Activated CD4-positive, alpha-beta T cell treated with anti-CD3 and anti-CD28 coated beads, Interleukin-2, amount 10 ng/mL, durations not matched to agents 7 days and 5 days (primary cell): ENCODE data around the gene ACSS2. TPM values are rescaled to one million over a fixed set of nuclear protein-coding genes. Genes with fewer than 3 reads are reported as not detected.
A peak's percentile ranks its signal among the peaks of the same experiment; 100 is the strongest.

Experiments
- CTCF ChIA-PET: fragments of 350-600 bp; sonication (Branson Sonifier 250); formaldehyde crosslinking; loops from one replicate; lab custom pipeline; 2021; ENCODE audit warnings: antibody characterized with exemption; lab: Charles Lee
- POLR2A ChIA-PET: fragments of 350-600 bp; sonication (Branson Sonifier 250); formaldehyde crosslinking; loops from one replicate; lab custom pipeline; 2021; ENCODE audit warnings: antibody characterized with exemption; lab: Charles Lee
- DNase-seq: peaks from one replicate; pipeline ENCODE4 v3.0.0-alpha.2; 2020
- H3K27ac Mint-ChIP-seq: one replicate; pipeline ENCODE4 v1.8.0; 2021; ENCODE audit warnings: mild to moderate bottlenecking, moderate library complexity, mixed read lengths
- H3K27me3 Mint-ChIP-seq: one replicate; pipeline ENCODE4 v1.8.0; 2021; ENCODE audit warnings: mixed read lengths
- H3K36me3 Mint-ChIP-seq: one replicate; pipeline ENCODE4 v1.8.0; 2021; ENCODE audit warnings: low read depth, mixed read lengths
- H3K4me1 Mint-ChIP-seq: one replicate; pipeline ENCODE4 v1.8.0; 2021; ENCODE audit warnings: mixed read lengths
- H3K4me3 Mint-ChIP-seq: one replicate; pipeline ENCODE4 v1.8.0; 2021; ENCODE audit warnings: mild to moderate bottlenecking, moderate library complexity, mixed read lengths
- H3K9me3 Mint-ChIP-seq: one replicate; pipeline ENCODE4 v1.8.0; 2021; ENCODE audit warnings: mixed read lengths
- total RNA-seq, 2 experiments: library from RNA; stranded (reverse); gene quantifications; one replicate each; pipeline ENCODE4 v1.2.3, GENCODE V29; 2021

Gene ACSS2, protein sequence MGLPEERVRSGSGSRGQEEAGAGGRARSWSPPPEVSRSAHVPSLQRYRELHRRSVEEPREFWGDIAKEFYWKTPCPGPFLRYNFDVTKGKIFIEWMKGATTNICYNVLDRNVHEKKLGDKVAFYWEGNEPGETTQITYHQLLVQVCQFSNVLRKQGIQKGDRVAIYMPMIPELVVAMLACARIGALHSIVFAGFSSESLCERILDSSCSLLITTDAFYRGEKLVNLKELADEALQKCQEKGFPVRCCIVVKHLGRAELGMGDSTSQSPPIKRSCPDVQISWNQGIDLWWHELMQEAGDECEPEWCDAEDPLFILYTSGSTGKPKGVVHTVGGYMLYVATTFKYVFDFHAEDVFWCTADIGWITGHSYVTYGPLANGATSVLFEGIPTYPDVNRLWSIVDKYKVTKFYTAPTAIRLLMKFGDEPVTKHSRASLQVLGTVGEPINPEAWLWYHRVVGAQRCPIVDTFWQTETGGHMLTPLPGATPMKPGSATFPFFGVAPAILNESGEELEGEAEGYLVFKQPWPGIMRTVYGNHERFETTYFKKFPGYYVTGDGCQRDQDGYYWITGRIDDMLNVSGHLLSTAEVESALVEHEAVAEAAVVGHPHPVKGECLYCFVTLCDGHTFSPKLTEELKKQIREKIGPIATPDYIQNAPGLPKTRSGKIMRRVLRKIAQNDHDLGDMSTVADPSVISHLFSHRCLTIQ
- total RNA-seq, result 10 to 100 TPM; 33.0 to 36.1 TPM

DNA sequence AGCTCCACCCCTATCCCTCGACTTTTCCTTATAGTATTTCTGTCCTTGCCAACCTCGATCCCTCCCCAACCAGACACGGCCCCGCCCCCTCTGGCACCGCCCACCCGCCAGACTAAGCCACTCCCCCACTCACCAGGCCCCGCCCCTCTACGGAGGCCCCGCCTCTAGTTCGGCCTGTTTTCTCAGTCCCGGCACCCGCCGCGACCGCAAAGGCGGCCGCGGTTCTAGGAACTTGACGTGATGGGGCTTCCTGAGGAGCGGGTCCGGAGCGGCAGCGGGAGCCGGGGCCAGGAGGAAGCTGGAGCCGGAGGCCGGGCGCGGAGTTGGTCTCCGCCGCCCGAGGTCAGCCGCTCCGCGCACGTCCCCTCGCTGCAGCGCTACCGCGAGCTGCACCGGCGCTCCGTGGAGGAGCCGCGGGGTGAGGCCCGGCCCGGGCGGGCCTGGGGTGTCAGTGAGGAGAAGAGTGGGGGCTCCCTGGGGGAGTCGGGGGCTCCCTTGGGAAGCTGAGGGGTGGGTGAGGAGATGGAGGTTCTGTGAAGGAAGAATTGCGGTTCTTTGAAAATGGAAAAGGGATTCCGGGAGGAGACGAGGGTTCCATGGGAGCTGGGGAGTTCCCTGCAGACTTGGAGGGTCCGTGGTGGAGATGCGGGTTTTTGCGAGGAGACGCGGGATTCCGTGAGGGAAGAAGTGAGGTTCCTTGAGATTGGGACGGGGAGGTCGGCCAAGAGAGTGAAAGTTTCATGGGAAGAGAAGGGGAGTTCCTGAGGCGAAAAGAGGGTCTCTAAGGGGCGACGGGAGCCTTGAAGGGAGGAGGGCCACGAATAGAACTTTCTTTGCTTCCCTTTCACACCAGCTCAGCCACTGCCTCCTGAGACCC is at the start of gene ACSS2:
Gene ACSS2, plus strand, starts transcription at position 207 of the 877 bp plus-strand sequence. Its CDS starts 34 bp downstream, at position 241.
- H3K4me1 Mint-ChIP-seq, result peaks cover 66% of the 10 kb centered on the region
- peak within 1 kb of the TSS; percentile 90 for H3K27ac Mint-ChIP-seq
- peaks cover 4% of the 10 kb centered on the region for H3K36me3 Mint-ChIP-seq
- DNase-seq, result peak; percentile 99
- H3K27me3 Mint-ChIP-seq, result peaks cover 3% of the 10 kb centered on the region
- POLR2A ChIA-PET, result no interaction called here
- no peaks in the 10 kb centered on the region for H3K9me3 Mint-ChIP-seq
- peak within 1 kb of the TSS; percentile 93 for H3K4me3 Mint-ChIP-seq
- CTCF ChIA-PET, result interaction anchor here (0.5 to 5.2 kb wide), 10 partner anchors 12 to 836 kb away, joined by 3 to 29 read pairs (median 4); partner anchors contain the start of genes GSS and MYH7B

DNA sequence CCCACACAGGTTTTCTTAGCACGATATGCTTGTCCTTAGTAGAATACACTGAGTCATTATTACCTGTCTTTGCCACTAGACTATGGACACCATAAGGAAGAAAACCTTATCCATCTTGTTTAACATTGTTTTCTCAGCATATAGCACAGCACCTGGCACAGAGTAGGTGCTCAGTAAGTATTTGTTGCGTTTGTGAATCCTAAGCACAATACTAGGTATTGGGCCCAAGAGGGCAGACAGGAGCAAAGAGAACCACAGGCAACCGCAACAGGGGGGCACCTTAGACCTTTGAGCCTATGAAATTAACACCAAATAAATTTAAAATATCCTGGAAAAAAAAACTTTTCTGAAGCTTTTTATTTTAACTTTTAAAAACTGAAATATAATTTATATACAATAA is 47.2 kb upstream of the ACSS2 start:
- CTCF ChIA-PET, result interaction anchor here (0.9 kb wide), 1 partner anchor 9 kb away, joined by 4 read pairs; no protein-coding TSS in a partner anchor
- no peaks in the 10 kb centered on the region for H3K9me3 Mint-ChIP-seq
- POLR2A ChIA-PET, result no interaction called here
- H3K27me3 Mint-ChIP-seq, result peaks cover 30% of the 10 kb centered on the region
- peaks cover 13% of the 10 kb centered on the region for H3K4me1 Mint-ChIP-seq
- no peak overlapping the region for H3K27ac Mint-ChIP-seq
- no peak for DNase-seq
- H3K36me3 Mint-ChIP-seq, result no peaks in the 10 kb centered on the region
- no peak overlapping the region for H3K4me3 Mint-ChIP-seq

DNA sequence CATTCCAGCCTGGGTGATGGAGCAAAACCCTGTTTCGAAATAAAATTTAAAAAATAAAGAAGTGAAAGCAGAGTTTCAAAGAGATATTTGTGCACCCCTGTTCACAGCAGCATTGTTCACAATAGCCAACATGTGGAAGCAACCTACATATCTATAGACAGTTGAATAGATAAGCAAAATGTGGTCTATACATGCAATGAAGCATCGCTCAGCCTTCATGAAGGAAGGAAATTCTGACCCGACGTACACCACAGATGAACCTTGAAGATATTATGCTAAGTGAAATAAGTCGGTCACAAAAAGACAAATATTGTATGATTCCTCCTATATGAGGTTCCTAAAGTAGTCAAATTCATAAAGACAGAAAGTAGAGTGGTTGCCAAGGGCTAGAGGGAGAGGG is 44.5 kb upstream of the ACSS2 start:
- ChIA-PET CTCF (interaction anchor here (0.6 kb wide), 1 partner anchor 38 kb away, joined by 3 read pairs; no protein-coding TSS in a partner anchor), POLR2A (no interaction called here)
- H3K4me3 Mint-ChIP-seq, result no peak overlapping the region
- no peaks in the 10 kb centered on the region for H3K9me3 Mint-ChIP-seq
- no peaks in the 10 kb centered on the region for H3K36me3 Mint-ChIP-seq
- DNase-seq, result no peak
- peaks cover 31% of the 10 kb centered on the region for H3K27me3 Mint-ChIP-seq
- no peak overlapping the region for H3K27ac Mint-ChIP-seq
- H3K4me1 Mint-ChIP-seq, result peaks cover 1% of the 10 kb centered on the region

DNA sequence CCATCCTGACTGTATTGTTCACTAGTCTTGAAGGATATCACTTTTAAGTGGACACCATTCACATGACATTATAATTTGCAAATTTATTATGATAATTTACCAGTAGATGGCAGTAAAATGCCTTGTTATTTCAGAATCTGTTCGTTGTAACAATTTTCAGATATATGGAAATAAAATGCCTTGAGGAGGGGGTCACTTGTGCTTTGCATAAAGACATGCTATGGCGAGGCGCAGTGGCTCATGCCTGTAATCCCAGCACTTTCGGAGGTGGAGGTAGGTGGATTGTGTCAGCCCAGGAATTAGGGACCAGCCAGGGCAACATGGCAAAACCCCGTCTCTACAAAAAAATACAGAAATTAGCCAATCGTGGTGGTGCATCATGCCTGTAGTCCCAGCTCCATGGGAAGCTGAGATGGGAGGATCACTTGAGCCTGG is 41.9 kb upstream of the ACSS2 start:
- Mint-ChIP-seq H3K4me1 (peaks cover 1% of the 10 kb centered on the region), H3K36me3 (no peaks in the 10 kb centered on the region), H3K9me3 (no peaks in the 10 kb centered on the region), H3K4me3 (no peak overlapping the region), H3K27me3 (peaks cover 32% of the 10 kb centered on the region), H3K27ac (no peak overlapping the region)
- ChIA-PET CTCF (interaction anchor here (0.9 kb wide), 1 partner anchor 262 kb away, joined by 3 read pairs; no protein-coding TSS in a partner anchor), POLR2A (no interaction called here)
- DNase-seq, result no peak

DNA sequence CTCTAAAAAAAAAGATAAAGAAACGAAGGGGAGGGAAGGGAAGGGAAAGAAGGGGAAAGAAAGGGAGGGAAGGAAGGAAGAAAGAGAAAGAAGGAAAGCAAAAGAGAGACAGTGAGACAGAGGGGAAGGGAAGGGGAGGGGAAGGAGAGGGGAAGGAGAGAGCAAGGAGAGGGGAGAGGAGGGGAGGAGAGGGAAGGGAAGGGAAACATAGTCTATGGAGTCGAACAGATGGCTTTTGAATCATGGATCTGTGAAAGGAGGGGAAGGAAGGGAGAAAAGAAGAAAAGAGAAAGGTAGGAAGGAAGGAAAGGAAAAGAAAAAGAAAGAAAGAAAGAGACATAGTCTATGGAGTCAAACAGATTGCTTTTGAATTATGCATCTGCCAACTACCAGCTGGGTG is 34.3 kb upstream of the ACSS2 start:
- H3K27ac Mint-ChIP-seq, result no peak overlapping the region
- peaks cover 18% of the 10 kb centered on the region for H3K27me3 Mint-ChIP-seq
- DNase-seq, result no peak
- H3K4me3 Mint-ChIP-seq, result no peak overlapping the region
- CTCF ChIA-PET, result no interaction called here
- no peaks in the 10 kb centered on the region for H3K4me1 Mint-ChIP-seq
- H3K9me3 Mint-ChIP-seq, result no peaks in the 10 kb centered on the region
- no peaks in the 10 kb centered on the region for H3K36me3 Mint-ChIP-seq
- POLR2A ChIA-PET, result no interaction called here

DNA sequence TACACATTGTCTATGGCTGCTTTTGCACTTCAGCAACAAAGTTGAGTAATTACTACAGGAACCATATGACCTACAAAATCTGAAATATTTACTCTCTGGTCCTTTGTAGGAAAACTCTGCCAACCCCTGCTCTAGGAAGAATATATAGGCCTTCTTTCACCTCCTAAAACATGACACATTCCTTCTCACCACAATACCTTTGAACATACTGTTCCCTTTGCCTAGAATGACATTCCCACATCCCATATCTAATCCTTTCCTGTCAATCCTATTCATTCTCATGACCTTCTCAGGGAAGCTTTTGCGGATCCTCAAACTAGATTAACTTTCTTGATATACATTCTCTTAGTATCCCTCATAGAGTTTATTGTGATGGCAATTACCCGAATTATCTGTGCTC is 33.0 kb upstream of the ACSS2 start:
- ChIA-PET CTCF (interaction anchor here (0.6 to 0.7 kb wide), 2 partner anchors 295 to 459 kb away, joined by 3 read pairs; no protein-coding TSS in a partner anchor), POLR2A (no interaction called here)
- DNase-seq, result no peak
- Mint-ChIP-seq H3K9me3 (no peaks in the 10 kb centered on the region), H3K27me3 (peaks cover 16% of the 10 kb centered on the region), H3K4me3 (no peak overlapping the region), H3K36me3 (no peaks in the 10 kb centered on the region), H3K4me1 (peaks cover 1% of the 10 kb centered on the region), H3K27ac (no peak overlapping the region)

DNA sequence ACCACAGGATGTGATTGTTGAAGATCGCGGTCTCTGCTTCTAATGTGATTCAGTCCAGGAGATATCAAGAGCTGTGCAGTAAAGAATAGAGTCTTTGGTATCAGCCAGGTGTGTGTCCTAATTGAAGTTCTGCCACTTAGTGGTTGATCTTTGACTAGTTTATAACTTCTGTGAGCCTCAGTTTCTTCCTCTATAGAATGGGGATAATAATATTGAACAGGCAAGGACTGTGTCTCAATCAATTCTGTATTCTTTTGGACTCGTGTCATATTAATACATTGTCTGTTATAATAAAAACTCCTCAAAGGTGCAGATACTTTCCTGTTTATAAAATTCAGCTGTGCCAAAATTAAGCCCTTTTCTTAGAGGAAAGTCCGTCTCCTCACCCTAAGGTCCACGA is 27.8 kb upstream of the ACSS2 start:
- ChIA-PET CTCF (interaction anchor here (0.6 to 1.2 kb wide), 5 partner anchors 12 to 246 kb away, joined by 3 to 4 read pairs (median 3); partner anchors contain the start of gene GGT7), POLR2A (no interaction called here)
- Mint-ChIP-seq H3K4me3 (no peak overlapping the region), H3K4me1 (peaks cover 3% of the 10 kb centered on the region), H3K36me3 (no peaks in the 10 kb centered on the region), H3K27me3 (no peaks in the 10 kb centered on the region), H3K9me3 (no peaks in the 10 kb centered on the region), H3K27ac (no peak overlapping the region)
- no peak for DNase-seq

DNA sequence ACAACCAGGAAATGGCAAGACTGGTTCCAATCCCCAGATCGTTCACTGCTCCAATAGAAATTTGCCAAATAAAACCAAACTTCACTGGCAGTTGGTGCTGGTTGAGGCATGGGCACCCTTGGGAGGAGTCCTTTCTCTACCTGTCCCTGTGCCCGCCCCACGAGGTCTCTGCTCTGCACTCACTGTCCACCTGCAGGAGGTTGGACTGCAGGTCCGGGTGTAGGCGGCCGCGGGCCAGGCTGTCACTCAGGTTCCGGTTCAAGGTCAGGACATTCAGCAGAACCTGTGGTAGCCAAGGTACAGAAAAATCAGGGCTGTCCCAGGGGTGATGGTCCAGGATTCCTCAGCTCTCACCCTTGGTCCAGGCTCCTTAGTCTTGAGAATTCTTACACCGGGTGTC is 26.6 kb upstream of the ACSS2 start:
- Mint-ChIP-seq H3K9me3 (no peaks in the 10 kb centered on the region), H3K27me3 (no peaks in the 10 kb centered on the region), H3K36me3 (no peaks in the 10 kb centered on the region), H3K4me1 (peaks cover 3% of the 10 kb centered on the region), H3K27ac (no peak overlapping the region), H3K4me3 (no peak overlapping the region)
- ChIA-PET POLR2A (no interaction called here), CTCF (no interaction called here)
- DNase-seq, result no peak

DNA sequence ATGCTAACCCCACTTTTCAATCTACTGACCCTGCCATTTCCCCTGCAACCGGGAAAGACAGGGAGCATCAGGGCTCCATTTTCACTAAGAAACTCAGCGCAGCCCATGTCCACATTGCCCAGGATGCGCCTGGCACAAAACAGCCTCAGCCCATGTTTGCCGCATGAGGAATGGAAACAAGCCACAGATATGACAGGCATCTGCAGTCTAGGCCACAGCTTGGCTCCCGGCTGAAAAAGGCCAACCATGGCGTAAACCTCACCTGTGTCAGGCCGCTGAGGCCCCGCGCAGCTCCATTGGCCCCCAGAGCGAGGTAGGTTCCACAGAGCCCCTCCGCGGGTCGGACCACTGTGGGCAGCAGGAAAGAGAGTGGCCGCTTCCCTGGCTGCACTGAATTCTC is 25.4 kb upstream of the ACSS2 start:
- Mint-ChIP-seq H3K4me3 (no peak overlapping the region), H3K9me3 (no peaks in the 10 kb centered on the region), H3K4me1 (peaks cover 3% of the 10 kb centered on the region), H3K27ac (no peak overlapping the region), H3K27me3 (no peaks in the 10 kb centered on the region), H3K36me3 (no peaks in the 10 kb centered on the region)
- DNase-seq, result no peak
- ChIA-PET POLR2A (no interaction called here), CTCF (interaction anchor here (2.9 kb wide), 1 partner anchor 23 kb away, joined by 8 read pairs; no protein-coding TSS in a partner anchor)

DNA sequence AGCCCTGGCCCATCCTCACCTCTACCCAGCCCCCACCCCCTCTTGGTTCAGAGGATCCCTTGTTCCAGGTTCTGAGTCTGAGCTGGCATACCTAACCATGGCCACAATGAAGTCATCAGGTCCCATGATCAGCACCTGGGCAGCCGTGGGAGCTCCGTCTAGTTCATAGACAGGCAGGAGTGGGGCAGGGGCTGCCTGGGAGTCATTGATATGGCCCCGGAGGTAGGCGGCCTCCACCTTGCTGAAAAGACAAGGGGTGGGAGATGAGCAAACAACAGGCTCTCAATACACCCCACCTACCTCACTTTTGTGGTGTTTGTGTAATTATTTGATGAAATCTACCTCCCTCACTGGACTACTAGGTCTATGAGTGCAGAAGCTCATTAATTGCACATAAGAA is 24.1 kb upstream of the ACSS2 start:
- no peaks in the 10 kb centered on the region for H3K27me3 Mint-ChIP-seq
- H3K4me3 Mint-ChIP-seq, result no peak overlapping the region
- H3K27ac Mint-ChIP-seq, result no peak overlapping the region
- ChIA-PET CTCF (interaction anchor here (1.1 to 2.9 kb wide), 3 partner anchors 21 to 407 kb away, joined by 3 to 8 read pairs (median 4); partner anchors contain the start of genes GSS and MYH7B), POLR2A (no interaction called here)
- peaks cover 3% of the 10 kb centered on the region for H3K4me1 Mint-ChIP-seq
- H3K9me3 Mint-ChIP-seq, result no peaks in the 10 kb centered on the region
- no peak for DNase-seq
- H3K36me3 Mint-ChIP-seq, result no peaks in the 10 kb centered on the region

DNA sequence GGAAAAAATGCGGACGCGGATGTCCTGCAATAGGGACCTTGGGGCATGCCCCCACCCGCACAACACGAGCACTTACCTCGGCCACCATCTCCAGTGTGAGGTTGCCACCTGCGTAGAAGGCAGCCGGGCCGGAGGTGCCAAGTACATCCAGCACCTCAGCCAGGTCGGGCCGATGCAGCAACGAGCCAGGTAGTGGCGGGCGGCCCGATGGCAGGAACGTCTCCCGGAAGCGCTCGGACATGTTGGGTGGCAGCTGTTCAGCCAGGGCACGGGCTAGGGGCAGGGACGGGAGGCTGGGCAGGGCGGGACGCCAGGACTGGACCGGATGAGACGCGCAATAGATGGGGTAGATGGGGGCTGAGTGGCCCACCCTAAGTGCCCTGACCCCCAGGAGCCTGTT is 17.0 kb upstream of the ACSS2 start:
- peaks cover 3% of the 10 kb centered on the region for H3K4me1 Mint-ChIP-seq
- no peaks in the 10 kb centered on the region for H3K27me3 Mint-ChIP-seq
- H3K36me3 Mint-ChIP-seq, result no peaks in the 10 kb centered on the region
- H3K4me3 Mint-ChIP-seq, result no peak overlapping the region
- ChIA-PET POLR2A (no interaction called here), CTCF (no interaction called here)
- H3K27ac Mint-ChIP-seq, result no peak overlapping the region
- no peaks in the 10 kb centered on the region for H3K9me3 Mint-ChIP-seq
- no peak for DNase-seq
